MCF 10A (cell line): Measurements from ENCODE around the gene LAMB1. TPM values are rescaled to one million over a fixed set of nuclear protein-coding genes. Genes with fewer than 3 reads are reported as not detected.

Experiments
- BruUV-seq: library from RNA; stranded (reverse); fragments of 400-500 nt; replicated peaks from 2 replicates; lab custom pipeline; 2021; lab: Mats Ljungman, UMichigan
- CTCF ChIA-PET: fragments of 300-600 bp; sonication (Branson Sonifier 250); formaldehyde crosslinking; extraction: SDS; loops from one replicate; lab custom pipeline; 2021; ENCODE audit warnings: antibody characterized with exemption, inconsistent platforms; lab: Yijun Ruan, JAX
- POLR2A ChIA-PET: fragments of 300-600, 350-650 bp; sonication (Branson Sonifier 250); formaldehyde crosslinking; extraction: SDS; loops from one replicate; lab custom pipeline; 2020; ENCODE audit warnings: antibody characterized with exemption, inconsistent platforms; lab: Yijun Ruan, JAX
- DNase-seq: peaks from one replicate; pipeline ENCODE4 v3.0.0-alpha.2; 2018; ENCODE audit not compliant: unreplicated experiment
- H3K27ac Mint-ChIP-seq: one replicate; pipeline ENCODE4 v1.8.0; 2022; ENCODE audit warnings: mild to moderate bottlenecking, low read depth, mixed read lengths; ENCODE audit not compliant: unreplicated experiment
- H3K27me3 Mint-ChIP-seq: one replicate; pipeline ENCODE4 v1.8.0; 2022; ENCODE audit warnings: mixed read lengths; ENCODE audit not compliant: insufficient read depth, unreplicated experiment
- H3K36me3 Mint-ChIP-seq: one replicate; pipeline ENCODE4 v1.8.0; 2022; ENCODE audit warnings: mild to moderate bottlenecking, moderate library complexity, mixed read lengths; ENCODE audit not compliant: insufficient read depth, unreplicated experiment
- H3K4me1 Mint-ChIP-seq: one replicate; pipeline ENCODE4 v1.8.0; 2022; ENCODE audit warnings: mixed read lengths; ENCODE audit not compliant: insufficient read depth, unreplicated experiment
- H3K4me3 Mint-ChIP-seq: one replicate; pipeline ENCODE4 v1.8.0; 2022; ENCODE audit warnings: mild to moderate bottlenecking, moderate library complexity, mixed read lengths; ENCODE audit not compliant: unreplicated experiment
- H3K9me3 Mint-ChIP-seq: one replicate; pipeline ENCODE4 v1.8.0; 2022; ENCODE audit warnings: mixed read lengths; ENCODE audit not compliant: unreplicated experiment
- CTCF ChIP-seq: fragments of 200-600 bp; IDR thresholded peaks from one replicate; pipeline ENCODE4 v1.8.0; 2022; ENCODE audit warnings: antibody characterized with exemption, mild to moderate bottlenecking; ENCODE audit not compliant: unreplicated experiment
- intact Hi-C: fragments of 100-400 bp; cut with micrococcal nuclease; formaldehyde crosslinking; loops from 2 replicates; pipeline ENCODE4 v1.14.1; 2022
- total RNA-seq: library from RNA; stranded (reverse); gene quantifications from 2 replicates; pipeline ENCODE4 v1.2.3, GENCODE V29; 2022

Gene LAMB1
- total RNA-seq, 1 experiment from 2014 or later, result 275 TPM

GRCh38 chr7:107891636-107892366 is 111.2 kb downstream of the LAMB1 start:
- no peak for TF ChIP-seq CTCF
- peaks cover 29% of the 10 kb centered on the region for H3K36me3 Mint-ChIP-seq
- POLR2A ChIA-PET, result interaction anchor here (0.7 to 5.5 kb wide), 27 partner anchors 9 to 723 kb away, joined by 3 to 44 read pairs (median 4); partner anchors contain the start of genes BCAP29, CBLL1, COG5 and DUS4L
- CTCF ChIA-PET, result interaction anchor here (0.6 to 1.8 kb wide), 4 partner anchors 12 to 254 kb away, joined by 3 to 9 read pairs (median 4); no protein-coding TSS in a partner anchor
- H3K9me3 Mint-ChIP-seq, result no peaks in the 10 kb centered on the region
- H3K27me3 Mint-ChIP-seq, result no peaks in the 10 kb centered on the region
- peak overlapping the region; percentile 95 for H3K27ac Mint-ChIP-seq
- H3K4me3 Mint-ChIP-seq, result peak overlapping the region; percentile 86
- BruUV-seq, result no TSS peak
- intact Hi-C loops, result loop anchor here (10.0 kb wide), 1 partner anchor 123 kb away; no protein-coding TSS in a partner anchor
- peaks cover 28% of the 10 kb centered on the region for H3K4me1 Mint-ChIP-seq
- peak; percentile 10 for DNase-seq

GRCh38 chr7:107890962-107891635 is 111.9 kb downstream of the LAMB1 start, which contains the start of gene DLD:
Gene DLD, plus strand, starts transcription at chr7:107891183. Its CDS starts 68 bp downstream, at chr7:107891251.
- intact Hi-C loops, result loop anchor here (10.0 kb wide), 1 partner anchor 124 kb away; no protein-coding TSS in a partner anchor
- ChIA-PET POLR2A (interaction anchor here (0.6 to 5.5 kb wide), 38 partner anchors 9 to 729 kb away, joined by 3 to 44 read pairs (median 4); partner anchors contain the start of genes BCAP29, CBLL1, COG5 and DUS4L), CTCF (interaction anchor here (0.5 to 4.3 kb wide), 6 partner anchors 11 to 1231 kb away, joined by 3 to 35 read pairs (median 4); no protein-coding TSS in a partner anchor)
- TSS peak; percentile 48 for BruUV-seq
- H3K36me3 Mint-ChIP-seq, result peaks cover 22% of the 10 kb centered on the region
- H3K27me3 Mint-ChIP-seq, result peaks cover 2% of the 10 kb centered on the region
- TF ChIP-seq CTCF, result no peak
- H3K27ac Mint-ChIP-seq, result peak within 1 kb of the TSS; percentile 95
- no peaks in the 10 kb centered on the region for H3K9me3 Mint-ChIP-seq
- H3K4me1 Mint-ChIP-seq, result peaks cover 26% of the 10 kb centered on the region
- peak within 1 kb of the TSS; percentile 86 for H3K4me3 Mint-ChIP-seq
- peak; percentile 88 for DNase-seq

DNA sequence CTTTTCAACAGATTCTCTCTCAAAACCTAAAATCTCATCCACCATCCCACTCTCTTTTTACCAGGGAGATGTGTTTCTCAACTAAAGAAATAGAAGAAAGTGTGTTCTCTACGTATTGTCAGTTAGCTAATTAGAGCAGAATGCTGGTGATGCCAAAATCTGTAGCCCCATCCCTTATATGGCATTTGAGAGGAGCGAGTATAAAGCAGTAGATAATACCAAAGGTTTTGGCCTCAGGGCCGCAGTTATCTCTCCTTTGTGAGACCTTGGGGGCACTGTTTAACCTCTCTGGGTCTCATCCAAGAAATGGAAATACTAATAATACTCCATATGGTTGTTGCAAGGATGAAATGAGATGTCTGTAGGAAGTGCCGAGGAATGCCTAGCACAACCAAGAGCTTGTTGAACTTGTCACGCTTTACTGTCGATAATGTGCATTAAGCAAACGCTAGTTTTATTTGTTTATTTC is 112.4 kb downstream of the LAMB1 start:
- DNase-seq, result no peak
- peak overlapping the region; percentile 86 for H3K4me3 Mint-ChIP-seq
- POLR2A ChIA-PET, result interaction anchor here (0.6 to 5.5 kb wide), 33 partner anchors 8 to 729 kb away, joined by 3 to 44 read pairs (median 4); partner anchors contain the start of genes BCAP29, CBLL1, COG5 and DUS4L
- peaks cover 21% of the 10 kb centered on the region for H3K4me1 Mint-ChIP-seq
- H3K27ac Mint-ChIP-seq, result peak overlapping the region; percentile 95
- BruUV-seq, result TSS peak; percentile 83
- no peaks in the 10 kb centered on the region for H3K9me3 Mint-ChIP-seq
- CTCF ChIA-PET, result interaction anchor here (0.5 to 4.3 kb wide), 9 partner anchors 10 to 1230 kb away, joined by 3 to 35 read pairs (median 4); partner anchors contain the start of gene BCAP29
- peaks cover 8% of the 10 kb centered on the region for H3K27me3 Mint-ChIP-seq
- intact Hi-C loops, result loop anchor here (10.0 kb wide), 1 partner anchor 124 kb away; no protein-coding TSS in a partner anchor
- H3K36me3 Mint-ChIP-seq, result peaks cover 16% of the 10 kb centered on the region
- no peak for TF ChIP-seq CTCF
